Stimulated activated CD8-positive, alpha-beta memory T cell treated with anti-CD3 and anti-CD28 coated beads, Interleukin-7, amount 100 ng/mL, for 4 hours (primary cell): ENCODE measurements around the gene RHAG.
"Not testable (repeated sequence)": the region's sequence is repeated elsewhere in the genome, so short reads cannot be mapped to it uniquely, and the experiment has no call there.

Experiments
- DNase-seq, 2 donors: peaks; one replicate each; pipeline ENCODE4 v3.0.0-alpha.2; 2020; ENCODE audit warnings: low read depth in 2 of 2

The RHAG gene

DNA sequence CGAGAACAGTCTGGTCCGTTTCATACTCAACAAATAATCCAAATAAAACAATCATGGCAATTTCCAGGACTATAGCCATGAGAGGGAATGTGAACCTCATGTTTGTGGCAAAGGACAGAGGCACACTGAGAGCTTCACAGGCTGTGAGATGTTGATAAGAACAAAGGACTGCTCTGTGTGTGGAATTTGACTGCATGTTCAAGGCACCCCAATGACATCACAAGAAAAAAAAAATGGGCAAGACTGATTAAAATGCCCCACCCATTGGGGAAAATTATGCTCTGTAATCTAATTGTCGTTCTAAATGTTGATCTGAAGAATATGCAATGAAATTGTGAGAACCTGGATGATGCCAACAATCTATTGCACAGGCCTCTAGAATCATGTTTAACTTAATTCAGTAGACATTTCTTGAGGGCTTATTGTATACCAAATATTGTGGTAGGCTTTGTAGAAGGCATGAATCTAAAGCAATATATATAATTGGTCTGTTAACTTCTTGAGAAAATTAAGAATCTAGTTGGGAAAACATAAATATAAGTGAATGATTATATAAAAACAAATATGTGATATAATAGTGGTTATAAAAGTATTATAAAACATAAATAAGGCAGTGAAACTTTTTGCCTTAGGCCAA, at the start of gene RHAG:
Gene RHAG, minus strand, starts transcription at position 127 of the 637 bp plus-strand sequence. Its CDS starts 27 bp downstream, at position 100.
- no peak for DNase-seq

DNA sequence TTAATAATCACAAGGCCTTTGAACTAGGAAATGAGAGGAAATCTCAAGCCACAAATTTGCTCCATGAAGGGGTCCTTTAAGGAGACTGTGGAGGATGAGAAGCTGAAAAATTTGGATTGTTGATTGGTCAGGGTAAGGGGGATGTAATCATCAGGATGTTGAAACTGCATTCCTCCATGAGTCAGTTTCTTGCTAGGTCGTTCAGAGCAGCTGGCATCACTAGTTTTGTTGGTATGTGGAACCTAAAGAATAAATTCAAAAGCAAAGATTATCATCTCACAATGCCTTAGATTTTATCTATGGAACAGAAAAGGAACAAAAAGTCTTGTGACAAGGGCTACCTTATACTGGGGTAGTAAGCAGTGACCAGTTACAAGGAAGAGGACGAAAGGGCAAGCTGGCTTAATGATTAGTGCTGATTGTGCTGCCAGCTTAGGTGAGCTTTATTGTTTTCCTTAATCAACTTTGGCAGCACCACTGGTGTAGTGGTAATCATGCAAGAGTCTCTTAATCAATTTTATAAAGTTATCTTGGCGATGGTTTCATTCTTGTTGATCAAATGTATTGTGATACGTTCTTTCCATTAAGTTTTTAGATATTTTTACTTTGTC, 40.1 kb upstream of the RHAG start:
- DNase-seq = no peak

DNA sequence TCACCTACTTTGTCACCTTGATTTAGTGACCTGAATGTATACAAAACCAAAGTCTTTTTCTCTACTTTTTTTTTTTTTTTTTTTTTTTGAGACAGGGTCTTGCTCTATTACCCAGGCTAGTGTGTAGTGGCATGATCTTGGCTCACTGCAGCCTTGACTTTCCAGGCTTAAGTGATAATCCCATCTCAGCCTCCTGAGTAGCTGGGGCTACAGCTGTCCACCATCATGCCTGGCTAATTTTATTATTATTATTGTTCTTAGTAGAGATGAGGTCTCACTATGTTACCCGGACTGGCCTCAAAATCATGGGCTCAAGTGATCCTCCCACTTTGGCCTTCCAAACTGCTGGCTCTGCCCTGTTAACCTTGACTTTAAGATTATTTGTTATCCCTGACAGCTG, 39.2 kb upstream of the RHAG start:
- DNase-seq = no peak

DNA sequence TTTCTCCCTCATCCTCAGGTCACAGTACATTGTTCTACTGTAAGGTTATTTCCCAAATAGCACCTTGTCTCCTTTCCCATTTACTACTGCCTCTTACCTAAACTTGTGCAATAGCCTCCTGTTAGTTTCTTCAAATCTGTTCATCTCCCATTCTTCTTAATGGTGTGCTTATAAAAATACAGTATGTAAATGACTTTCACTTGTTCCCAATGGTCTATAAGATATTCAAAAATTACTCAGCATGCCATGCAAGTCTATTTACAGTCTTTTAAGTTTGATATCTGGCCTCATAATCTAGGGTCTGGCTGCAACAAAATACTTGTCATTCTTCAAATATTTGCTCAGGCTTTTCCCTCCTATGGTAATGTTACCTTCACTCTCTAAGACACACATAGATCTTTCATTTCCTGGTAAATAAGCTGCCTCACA, 31.5 kb upstream of the RHAG start:
- DNase-seq = no peak

DNA sequence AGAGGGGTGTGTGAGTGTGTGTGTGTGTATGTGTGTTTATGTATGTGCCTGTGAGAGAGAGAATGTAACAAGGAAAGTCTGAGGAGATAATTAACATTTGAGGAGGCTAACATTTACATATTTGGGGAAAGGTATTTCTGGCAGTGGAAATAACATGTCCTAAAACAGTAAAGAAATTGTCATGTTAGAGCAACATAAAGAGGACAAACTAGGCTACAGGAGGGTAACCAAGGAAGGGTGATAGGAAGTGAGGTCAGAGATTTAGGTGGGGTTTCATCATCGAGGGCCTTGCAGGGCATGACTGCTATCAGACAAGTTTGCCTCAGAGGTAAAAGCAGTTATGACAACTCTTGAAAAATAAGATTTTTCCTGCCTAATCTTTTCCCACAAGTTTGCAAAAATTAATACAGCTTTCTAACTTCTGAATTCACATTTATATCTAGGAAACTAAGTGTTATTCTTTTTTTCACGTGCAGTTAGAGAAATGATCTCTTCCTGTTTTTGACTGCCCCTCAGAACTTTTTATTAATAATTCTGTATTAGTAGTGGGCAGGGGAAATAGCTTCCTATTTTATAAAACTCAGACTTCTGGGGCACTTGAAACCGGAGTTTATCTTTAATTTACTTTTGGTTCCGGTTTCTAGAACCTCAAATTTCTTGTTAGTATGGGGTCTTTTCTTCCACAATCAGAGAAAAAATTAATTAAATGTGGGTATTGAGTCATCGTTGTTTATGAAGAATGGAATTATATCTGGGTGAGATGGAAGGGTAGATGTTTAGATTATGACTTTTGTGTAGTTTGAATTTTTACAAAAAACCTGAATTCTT, 30.5 kb upstream of the RHAG start:
- no peak for DNase-seq

DNA sequence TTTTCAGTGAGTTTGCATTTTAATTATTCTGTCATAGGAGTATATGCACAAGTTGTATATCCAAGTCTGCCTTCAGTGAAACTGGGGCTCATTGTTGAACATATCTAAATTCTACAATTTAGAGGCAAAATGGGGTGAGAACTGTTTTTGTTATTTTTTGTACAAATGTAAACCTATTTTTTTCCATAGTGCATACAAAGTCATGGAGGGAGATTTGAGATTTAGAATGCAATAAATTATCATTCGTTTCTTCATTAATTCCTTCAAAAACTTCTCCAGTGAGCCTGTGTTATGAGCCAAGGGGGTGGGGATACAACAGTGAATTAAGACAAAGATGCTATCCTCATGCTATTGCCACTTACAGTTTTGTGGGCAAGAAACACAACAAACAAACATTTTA, 29.8 kb upstream of the RHAG start:
- DNase-seq = no peak

DNA sequence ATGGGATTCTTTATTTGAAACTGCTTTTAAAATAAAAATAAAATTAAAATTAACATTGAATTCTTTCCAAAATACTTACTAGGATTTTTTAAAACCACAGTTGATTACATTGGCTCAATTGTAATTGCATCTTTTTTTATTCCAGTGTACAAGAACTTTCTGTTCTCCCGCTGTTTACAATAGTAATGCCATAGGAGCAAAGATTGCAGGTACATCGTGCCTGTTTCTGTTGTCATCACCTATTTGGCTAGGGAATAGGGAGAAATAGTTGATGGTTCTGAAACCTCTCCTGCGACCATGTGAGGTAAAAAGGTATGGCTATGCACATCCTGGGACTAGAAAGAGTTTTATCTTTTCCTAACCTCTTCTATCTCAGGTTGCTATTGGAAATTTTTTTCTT, 28.2 kb upstream of the RHAG start:
- DNase-seq = no peak

DNA sequence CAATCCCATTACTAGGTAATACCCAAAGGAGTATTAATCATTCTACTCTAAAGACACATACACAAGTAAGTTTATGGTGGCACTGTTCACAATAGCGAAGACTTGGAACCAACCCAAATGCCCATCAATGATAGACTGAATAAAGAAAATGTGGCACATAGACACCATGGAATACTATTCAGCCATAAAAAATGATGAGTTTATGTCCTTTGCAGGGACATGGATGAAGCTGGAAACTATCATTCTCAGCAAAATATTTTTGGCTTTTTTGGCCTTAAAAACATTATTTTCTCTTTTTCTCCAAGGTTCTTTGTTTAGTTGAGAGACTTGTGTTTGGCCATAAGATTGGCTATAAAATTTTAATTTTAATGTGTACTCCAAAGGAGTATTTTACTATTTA, 27.4 kb upstream of the RHAG start:
- not testable (repeated sequence) for DNase-seq

DNA sequence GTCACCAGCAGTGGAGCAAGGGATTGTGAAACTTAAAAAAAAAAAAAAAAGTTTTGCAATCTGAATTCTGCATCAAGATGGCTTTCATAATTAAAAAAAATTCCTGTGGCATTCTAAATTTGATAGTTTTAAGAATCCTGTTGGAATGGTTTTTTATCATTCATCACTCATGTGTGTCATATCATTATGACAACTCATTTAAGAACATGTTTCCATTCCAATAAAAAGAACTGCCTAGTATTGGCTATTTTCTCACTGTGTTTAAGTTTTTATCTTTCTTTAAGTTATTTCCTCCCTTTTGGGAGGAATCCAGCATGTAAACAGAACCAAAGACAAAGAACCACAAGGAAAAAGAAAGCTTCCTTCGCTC, 26.2 kb upstream of the RHAG start:
- no peak for DNase-seq

DNA sequence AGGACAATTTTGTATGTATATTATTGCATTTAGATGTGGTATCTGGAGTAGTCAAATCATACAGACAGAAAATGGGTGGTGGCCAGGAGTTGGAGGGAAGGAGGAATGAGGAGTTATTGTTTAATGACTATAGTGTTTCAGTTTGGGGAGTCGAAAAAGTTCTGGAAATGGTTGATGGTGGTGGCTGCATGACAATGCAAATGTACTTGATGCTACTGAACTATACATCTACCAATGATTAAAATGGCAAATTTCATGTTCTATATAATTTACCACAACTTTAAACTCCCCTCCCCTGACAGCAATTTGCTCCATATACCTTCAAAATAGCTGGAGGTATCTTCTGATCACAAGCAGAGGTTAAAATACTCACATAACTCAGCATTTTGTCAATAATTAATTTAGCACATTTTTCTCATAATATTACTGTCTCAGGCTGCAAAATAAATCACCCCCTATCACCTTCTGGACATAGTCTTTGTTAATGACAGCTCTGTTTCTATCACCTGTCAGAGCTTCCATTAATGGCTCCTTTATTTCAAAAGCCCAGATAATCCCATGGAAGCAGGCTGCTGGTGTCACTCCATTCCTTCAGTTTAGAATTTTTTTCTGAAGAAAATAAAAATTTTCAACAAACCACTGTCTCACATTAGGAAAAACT, 25.7 kb upstream of the RHAG start:
- no peak for DNase-seq

DNA sequence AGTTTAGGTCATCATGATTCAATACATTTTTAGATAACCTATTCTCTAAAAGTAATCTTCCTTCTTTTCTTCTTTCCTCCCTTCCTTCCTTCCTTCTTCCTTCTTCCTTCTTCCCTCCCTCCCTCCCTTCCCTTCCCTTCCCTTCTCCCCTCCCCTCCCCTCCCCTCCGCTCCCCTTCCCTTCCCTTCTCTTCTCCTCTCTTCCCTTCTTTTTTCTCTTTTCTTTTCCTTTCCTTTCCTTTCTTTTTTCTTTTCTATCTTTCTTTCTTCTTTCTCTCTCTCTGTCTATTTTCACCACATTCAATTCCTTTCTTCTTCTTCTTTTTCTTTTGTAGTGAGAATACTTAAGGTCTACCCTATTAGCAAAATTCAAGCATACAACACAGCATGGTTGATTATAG, 17.3 kb upstream of the RHAG start:
- DNase-seq = no peak

DNA sequence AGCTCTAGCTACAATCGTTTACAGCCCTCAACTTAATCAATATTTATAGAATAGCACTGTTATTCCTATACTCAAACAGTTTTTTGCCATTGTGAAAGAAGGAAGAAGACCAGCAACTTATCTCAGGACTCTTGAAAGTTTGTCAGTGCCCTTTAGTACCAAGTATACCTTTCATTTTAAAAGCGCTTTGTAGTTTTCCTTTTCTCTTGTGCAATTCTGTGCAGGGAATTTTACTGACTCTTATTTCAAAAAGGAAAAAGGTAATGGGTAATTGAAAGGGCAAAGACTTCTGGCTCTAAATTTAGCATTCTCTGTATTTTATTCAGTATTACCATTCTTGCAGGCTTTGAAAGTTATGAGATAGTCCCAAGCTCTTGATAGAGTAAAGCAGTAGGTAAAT, 16.8 kb upstream of the RHAG start:
- DNase-seq = no peak

DNA sequence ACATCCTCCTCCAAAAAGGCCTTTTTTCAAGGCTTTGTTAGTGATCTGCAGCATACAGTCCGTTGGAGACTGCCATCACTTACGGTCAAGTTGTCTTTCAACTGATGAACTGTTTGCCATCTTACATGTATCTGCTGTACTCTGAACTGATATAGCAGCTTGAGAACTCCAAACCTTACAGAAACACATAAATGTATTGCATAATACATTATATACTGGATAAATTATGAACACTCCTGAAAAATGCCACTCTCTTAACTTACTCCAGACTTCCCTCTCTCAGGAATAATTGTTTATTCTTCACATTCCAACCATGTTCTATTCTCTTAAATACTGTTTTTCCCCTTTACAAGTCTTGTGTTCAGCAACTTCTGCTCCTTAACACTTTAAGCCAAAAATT, 14.6 kb upstream of the RHAG start:
- DNase-seq = no peak

DNA sequence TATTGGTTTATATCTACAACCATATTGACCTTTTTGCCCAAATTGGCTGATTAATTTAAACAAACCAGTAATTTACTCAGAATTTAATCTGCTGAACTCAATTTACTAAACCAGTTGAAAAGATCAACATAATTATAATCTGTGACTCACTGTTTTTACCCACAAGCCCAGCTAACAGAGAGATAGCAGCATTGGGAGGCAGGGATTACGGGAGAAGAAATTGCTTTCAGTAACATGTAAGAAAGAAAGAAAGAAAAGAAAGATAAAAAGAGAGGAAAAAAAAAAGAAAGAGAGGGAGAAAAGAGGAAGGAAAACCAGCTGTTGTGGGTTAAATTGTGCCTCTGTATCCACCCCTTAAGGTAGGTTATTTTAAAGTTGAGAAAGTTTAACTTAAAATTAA, 13.3 kb upstream of the RHAG start:
- DNase-seq = no peak

DNA sequence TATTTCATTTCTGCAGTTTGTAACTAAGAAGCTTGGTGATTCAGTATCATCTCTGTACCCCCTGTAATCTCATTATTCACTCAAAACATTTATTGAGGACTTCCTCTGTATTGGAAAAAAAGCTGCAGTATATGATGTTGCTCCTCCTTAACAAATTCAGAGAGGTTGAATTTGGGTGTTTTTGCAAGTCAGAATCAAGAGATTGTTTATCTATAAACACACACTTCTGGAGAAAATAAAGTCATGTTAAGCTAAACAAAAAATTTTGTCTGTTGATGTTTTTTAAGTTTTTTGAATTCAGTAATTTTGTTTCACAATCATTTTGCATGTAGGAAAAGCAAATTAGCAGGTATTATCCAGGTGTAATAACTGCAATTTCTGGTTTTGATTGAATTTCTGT, 11.4 kb upstream of the RHAG start:
- no peak for DNase-seq

DNA sequence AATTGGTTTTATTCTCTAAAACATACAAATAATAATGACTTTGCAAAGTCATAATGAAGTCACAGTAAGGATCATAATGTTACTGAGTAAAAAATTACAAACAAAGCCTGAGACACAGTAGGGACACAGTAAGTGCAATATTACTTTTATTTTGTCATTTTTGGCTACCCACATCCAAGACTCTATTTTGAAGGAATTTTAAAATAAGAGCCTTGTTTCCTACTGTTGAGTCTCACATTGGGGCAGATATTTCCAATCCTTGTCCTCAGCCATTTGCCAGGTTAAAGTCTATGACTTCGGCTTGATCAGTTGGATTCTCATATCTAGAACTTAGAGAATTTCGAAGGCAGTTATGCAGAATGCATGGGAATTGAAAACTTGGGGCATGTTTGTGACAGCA, 10.8 kb upstream of the RHAG start:
- DNase-seq = no peak

DNA sequence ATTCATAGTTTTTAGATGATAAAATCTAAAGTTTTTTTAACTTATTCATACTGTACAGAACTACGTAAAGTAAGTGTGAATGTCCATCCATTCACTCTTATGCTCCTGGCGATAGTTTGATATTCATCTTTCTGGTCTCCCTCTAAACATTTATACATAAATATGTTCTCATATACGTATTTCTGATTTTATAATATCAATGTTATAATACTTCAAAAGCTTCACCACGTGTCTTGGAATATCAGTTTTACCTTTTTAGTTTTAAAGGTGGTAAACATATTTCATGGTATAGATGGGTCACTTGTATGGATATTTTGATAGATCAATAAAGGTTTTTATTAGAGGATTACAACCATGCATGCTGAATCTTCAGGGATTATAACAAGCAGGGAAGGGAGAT, 10.3 kb upstream of the RHAG start:
- no peak for DNase-seq

DNA sequence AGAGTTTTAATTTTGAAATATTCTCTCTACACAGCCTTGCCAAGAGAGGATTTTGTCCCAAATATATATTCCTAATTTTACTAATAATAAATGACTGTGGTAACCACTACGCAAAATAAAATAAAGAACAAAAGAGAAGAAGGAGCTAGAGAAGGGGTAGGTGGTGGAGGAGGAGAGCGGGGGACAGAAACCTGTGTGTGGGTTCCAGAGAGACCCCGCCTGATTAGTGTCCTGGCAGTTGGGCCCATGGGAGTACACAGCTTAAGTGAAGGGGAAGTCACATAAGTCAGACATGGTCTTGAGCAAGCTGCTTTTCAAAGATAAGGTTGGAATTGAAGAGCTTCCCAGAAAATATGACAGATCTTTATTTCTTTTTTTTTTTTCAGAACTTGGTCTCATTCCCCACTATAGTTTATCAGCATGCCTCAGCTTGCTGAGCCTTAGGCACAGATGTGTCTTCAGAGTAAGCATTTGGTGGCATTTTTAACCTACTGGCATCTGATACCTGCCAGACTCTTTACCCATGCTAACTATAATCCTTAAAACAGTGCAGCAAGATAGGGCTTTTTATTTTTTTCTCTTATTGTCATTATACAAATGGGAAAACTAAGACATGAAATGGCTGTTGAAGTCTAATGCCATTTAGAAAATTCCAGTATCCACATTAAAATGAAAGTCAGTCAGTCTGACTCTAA, 9.6 kb upstream of the RHAG start:
- DNase-seq = no peak

DNA sequence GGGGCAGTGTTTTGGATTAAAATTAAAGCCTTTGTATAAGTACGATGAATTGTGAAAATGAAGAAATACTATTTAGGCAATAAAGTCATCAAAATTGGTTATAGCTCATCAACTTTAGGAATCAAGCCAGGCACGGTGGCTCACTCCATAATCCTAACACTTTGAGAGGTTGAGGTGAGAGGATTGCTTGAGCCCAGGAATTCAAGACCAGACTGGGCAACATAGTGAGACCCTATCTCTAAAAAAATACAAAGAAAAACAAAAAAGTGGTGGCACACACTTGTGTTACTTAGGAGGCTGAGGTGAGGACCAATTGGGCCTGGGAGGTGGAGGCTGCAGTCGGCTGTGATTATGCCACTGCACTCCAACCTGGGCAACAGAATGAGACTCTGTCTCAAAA, 8.5 kb upstream of the RHAG start:
- DNase-seq = no peak

DNA sequence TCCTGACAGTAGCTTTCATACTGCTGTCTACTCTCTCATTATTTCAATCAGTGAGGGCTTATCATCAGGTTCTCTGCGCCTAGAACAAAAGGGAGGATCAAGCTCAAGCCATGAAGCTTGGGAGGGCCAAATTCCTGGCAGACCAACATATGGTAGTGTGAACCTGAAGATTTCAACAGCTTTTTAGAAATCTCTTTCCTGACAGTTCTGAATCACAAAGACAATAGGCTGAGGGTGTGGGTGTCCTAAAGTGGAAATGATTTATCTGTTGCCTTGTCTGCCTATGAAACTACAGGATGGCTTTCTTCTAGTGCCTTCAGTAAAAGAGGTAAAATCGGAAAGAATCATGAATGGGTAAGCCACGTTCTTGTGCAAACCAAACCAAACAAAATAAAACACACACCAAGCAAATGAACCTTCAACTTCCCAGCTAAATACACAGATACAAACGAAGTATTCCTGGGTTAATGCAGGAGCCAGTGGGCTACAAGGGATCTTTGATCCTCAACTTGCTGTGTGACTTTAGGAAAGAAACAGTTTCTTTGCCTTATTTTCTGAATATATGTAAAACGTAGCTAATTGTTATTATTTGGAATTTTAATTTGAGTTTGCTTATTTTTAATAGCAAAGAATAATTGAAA, 2.7 kb upstream of the RHAG start:
- DNase-seq = no peak

DNA sequence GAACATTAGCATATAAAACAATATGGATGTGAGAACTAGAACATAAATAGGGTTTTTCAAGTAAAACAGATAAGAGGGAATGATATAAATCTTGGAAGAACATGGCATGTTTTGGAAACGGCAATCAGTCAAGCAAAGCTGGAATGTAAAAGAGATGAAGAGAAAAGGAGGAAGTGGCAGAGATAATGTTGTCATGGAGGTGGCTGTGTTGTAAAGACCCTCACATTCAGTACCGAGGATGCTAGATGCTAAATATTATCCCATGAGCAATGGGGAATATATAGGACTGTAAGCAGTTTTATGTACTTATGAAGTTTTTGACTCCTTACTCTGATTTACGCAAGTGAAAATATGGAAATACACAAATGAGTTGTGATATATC, 702 bp upstream of the RHAG start:
- DNase-seq = no peak
